Smooth muscle cell (in vitro differentiated cells): ENCODE data around the gene ATF3. TPM values are rescaled to one million over a fixed set of nuclear protein-coding genes. Genes with fewer than 3 reads are reported as not detected.

Experiments
- DNase-seq: peaks from one replicate; lab custom pipeline; 2025; ENCODE audit not compliant: unreplicated experiment; lab: John Stamatoyannopoulos, UW
- H2AFZ ChIP-seq: fragments of 200-600 bp; sonication (generic); 2 replicates; pipeline ENCODE4 v1.6.0; 2016; ENCODE audit warnings: antibody characterized with exemption, low read depth, mild to moderate bottlenecking
- H3F3A ChIP-seq: fragments of 200-600 bp; sonication (generic); 2 replicates; pipeline ENCODE4 v1.6.0; 2017; ENCODE audit warnings: antibody characterized with exemption, low read depth
- H3K27ac ChIP-seq: fragments of 200-600 bp; sonication (generic); 2 replicates; pipeline ENCODE4 v1.5.1; 2016; ENCODE audit warnings: low read depth, mild to moderate bottlenecking
- H3K27me3 ChIP-seq: fragments of 200-600 bp; sonication (generic); 2 replicates; pipeline ENCODE4 v1.6.1; 2016; ENCODE audit warnings: low read depth, mild to moderate bottlenecking
- H3K36me3 ChIP-seq: fragments of 200-600 bp; sonication (generic); 2 replicates; pipeline ENCODE4 v1.5.1; 2016; ENCODE audit warnings: low read depth
- H3K4me1 ChIP-seq: fragments of 200-600 bp; sonication (generic); 2 replicates; pipeline ENCODE4 v1.5.1; 2016; ENCODE audit warnings: low read depth
- H3K4me2 ChIP-seq: fragments of 200-600 bp; sonication (generic); 2 replicates; pipeline ENCODE4 v1.6.0; 2016; ENCODE audit warnings: mild to moderate bottlenecking
- H3K4me3 ChIP-seq: fragments of 200-600 bp; sonication (generic); 2 replicates; pipeline ENCODE4 v1.5.1; 2016; ENCODE audit warnings: mild to moderate bottlenecking
- H3K79me2 ChIP-seq: fragments of 200-600 bp; sonication (generic); 2 replicates; pipeline ENCODE4 v1.6.0; 2016; ENCODE audit warnings: low read depth, mild to moderate bottlenecking
- H3K9ac ChIP-seq: fragments of 200-600 bp; sonication (generic); 2 replicates; pipeline ENCODE4 v1.6.0; 2016; ENCODE audit warnings: low read depth
- H3K9me3 ChIP-seq: fragments of 200-600 bp; sonication (generic); replicated peaks from 2 replicates; pipeline ENCODE4 v1.5.1; 2016; ENCODE audit warnings: low read depth
- H4K20me1 ChIP-seq: fragments of 200-600 bp; sonication (generic); 2 replicates; pipeline ENCODE4 v1.6.0; 2016; ENCODE audit warnings: low read depth
- CTCF ChIP-seq: fragments of 200-600 bp; sonication (generic); IDR thresholded peaks from 2 replicates; pipeline ENCODE4 v1.5.1; 2017; ENCODE audit warnings: borderline replicate concordance, mild to moderate bottlenecking, antibody characterized with exemption; ENCODE audit not compliant: insufficient read depth, poor library complexity, severe bottlenecking
- WGBS: methylation state at CpG from one replicate; pipeline ENCODE4 v1.1.7; 2016; ENCODE audit warnings: low lambda C conversion rate; 5-methylcytosine and 5-hydroxymethylcytosine counted together
- polyA plus RNA-seq: library from polyadenylated mRNA; unstranded; fragments of >200 nt; fragmentation: Nextera tagmentation; extraction: Ambion mirVana; gene quantifications from 2 replicates; pipeline ENCODE4 v1.2.1, GENCODE V29; 2016
- total RNA-seq: library from RNA; depleted of rRNA; stranded (reverse); fragments of >200 nt; gene quantifications from 2 replicates; pipeline ENCODE4 v1.2.3, GENCODE V29; 2014

ATF3 gene
- total and polyA plus RNA-seq, 2 experiments from 2014 or later, result 152 to 231 TPM

GRCh38 chr1:212640223-212640878 lies 31.8 kb downstream of the ATF3 start:
- H3K9ac ChIP-seq, result no peak overlapping the region
- no peak for TF ChIP-seq CTCF
- H3K4me3 ChIP-seq, result no peak overlapping the region
- no peak overlapping the region for H3K27ac ChIP-seq
- DNase-seq, result no peak
- H2AFZ ChIP-seq, result no peak overlapping the region
- no peaks in the 10 kb centered on the region for H3K9me3 ChIP-seq
- WGBS, result 97% methylated on average over 3 of the region's 3 CpGs
- H3K79me2 ChIP-seq, result no peaks in the 10 kb centered on the region
- no peaks in the 10 kb centered on the region for H3K36me3 ChIP-seq
- no peaks in the 10 kb centered on the region for H3K27me3 ChIP-seq
- no peak overlapping the region for H3K4me2 ChIP-seq
- no peaks in the 10 kb centered on the region for H4K20me1 ChIP-seq
- peaks cover 11% of the 10 kb centered on the region for H3K4me1 ChIP-seq
- H3F3A ChIP-seq, result peaks cover 9% of the 10 kb centered on the region

- Histone ChIP-seq H3K9me3 (no peaks in the 10 kb centered on the region), H3F3A (peaks cover 3% of the 10 kb centered on the region), H3K9ac (no peak overlapping the region), H3K27me3 (no peaks in the 10 kb centered on the region), H2AFZ (no peak overlapping the region), H3K79me2 (no peaks in the 10 kb centered on the region), H4K20me1 (no peaks in the 10 kb centered on the region), H3K4me1 (no peaks in the 10 kb centered on the region), H3K27ac (no peak overlapping the region), H3K4me3 (no peak overlapping the region), H3K4me2 (no peak overlapping the region), H3K36me3 (no peaks in the 10 kb centered on the region)
- no peak for DNase-seq
- no peak for TF ChIP-seq CTCF
- 100% methylated on average over 1 of the region's 1 CpG for WGBS
Observed at GRCh38 chr1:212641956-212642355, 33.4 kb downstream of the ATF3 start.

- no peak for TF ChIP-seq CTCF
- DNase-seq, result no peak
- H3K9me3 ChIP-seq, result no peaks in the 10 kb centered on the region
Observed at GRCh38 chr1:212643877-212644276, 35.3 kb downstream of the ATF3 start.

More at GRCh38 chr1:212643877-212644276, 35.3 kb downstream of the ATF3 start:
- H3K27me3 ChIP-seq, result no peaks in the 10 kb centered on the region
- H4K20me1 ChIP-seq, result no peaks in the 10 kb centered on the region
- H3K9ac ChIP-seq, result no peak overlapping the region
- no peak overlapping the region for H2AFZ ChIP-seq
- no peaks in the 10 kb centered on the region for H3K36me3 ChIP-seq
- no peak overlapping the region for H3K4me2 ChIP-seq
- H3K4me3 ChIP-seq, result no peak overlapping the region
- H3K79me2 ChIP-seq, result no peaks in the 10 kb centered on the region
- no peaks in the 10 kb centered on the region for H3F3A ChIP-seq
- no peak overlapping the region for H3K27ac ChIP-seq
- 95% methylated on average over 2 of the region's 2 CpGs for WGBS
- no peaks in the 10 kb centered on the region for H3K4me1 ChIP-seq
